ENCODE results near the gene ZBTB16.

DNA sequence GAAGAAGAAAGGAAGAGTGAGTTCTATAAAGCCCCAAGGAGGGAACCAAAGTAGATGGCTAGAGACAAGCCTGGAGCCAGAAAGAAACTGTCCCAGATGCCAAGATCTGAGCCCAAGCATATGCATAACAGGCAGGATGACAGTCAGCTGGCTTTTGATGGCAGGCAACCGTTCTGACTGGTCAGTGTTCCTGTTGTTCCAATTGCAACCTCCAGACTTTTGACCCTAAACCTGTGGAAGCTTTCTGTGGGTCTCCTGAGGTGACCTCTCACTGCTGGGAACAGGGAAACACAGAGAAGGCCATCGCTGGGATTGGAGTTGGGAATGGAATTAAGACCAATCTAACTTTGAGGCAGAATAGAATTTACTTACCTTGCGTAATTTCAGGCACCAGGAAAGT, 215.1 kb downstream of the ZBTB16 start:
- TF ChIP-seq FOXP2 (optimal IDR thresholded peaks at IDR 0.05; ENCODE audit: control extremely low read depth, extremely low read length, insufficient read depth), result no peak
- TF ChIP-seq POLR2AphosphoS5 (IDR thresholded peaks at IDR 0.05; ENCODE audit: borderline replicate concordance, low read depth, low read length), result no peak
